Measurements from ENCODE around the gene DDT.
"Not testable (repeated sequence)": the region's sequence is repeated elsewhere in the genome, so short reads cannot be mapped to it uniquely, and the experiment has no call there.

GRCh38 chr22:23993080-23993479 lies 18.8 kb upstream of the DDT start:
- TF ChIP-seq CTCF (IDR thresholded peaks at IDR 0.05; ENCODE audit: low read depth, low read length); POLR2A (IDR thresholded peaks at IDR 0.05; ENCODE audit: extremely low read depth, insufficient read length); MYC (IDR thresholded peaks at IDR 0.05; ENCODE audit: low read depth, low read length): not testable (repeated sequence)
